ENCODE data around the gene RARG. TPM values are rescaled to one million over a fixed set of nuclear protein-coding genes. Genes with fewer than 3 reads are reported as not detected.
"Not testable (repeated sequence)": the region's sequence is repeated elsewhere in the genome, so short reads cannot be mapped to it uniquely, and the experiment has no call there.

The RARG gene
- total RNA-seq, 2 donors from 2014 or later, result 9.2 to 11.7 TPM

GRCh38 chr12:53170215-53170614 is 61.8 kb downstream of the RARG start:
- intact Hi-C loops (cut with DNase I), result no loop called here
- peaks cover 0 to 3% of the 10 kb centered on the region in 2 donors for H3K36me3 ChIP-seq (replicated peaks in 1 of 2; ENCODE audit: insufficient read depth in 1 of 2, low read depth in 2 of 2)
- H3K9me3 ChIP-seq, result no peaks in the 10 kb centered on the region
- H3K27me3 ChIP-seq, result no peaks in the 10 kb centered on the region
- H3K27ac ChIP-seq, result no peak overlapping the region
- H3K4me1 ChIP-seq, result peaks cover 5% of the 10 kb centered on the region
- H3K4me3 ChIP-seq, result no peak overlapping the region
- ATAC-seq, result no peak
- WGBS, 2 donors, result 85 to 92% methylated on average over 6 to 8 of the region's 8 CpGs
- DNase-seq, result no peak
- TF ChIP-seq CTCF (IDR thresholded peaks at IDR 0.05), result no peak
- TF ChIP-seq POLR2A (IDR thresholded peaks at IDR 0.05), result no peak

- no peak overlapping the region for H3K27ac ChIP-seq
- no peaks in the 10 kb centered on the region for H3K9me3 ChIP-seq
- WGBS, 2 donors, result 93 to 95% methylated on average over 4 to 7 of the region's 7 CpGs
- intact Hi-C loops (cut with DNase I), result no loop called here
- no peaks in the 10 kb centered on the region for H3K27me3 ChIP-seq
- ATAC-seq (no peak), DNase-seq (no peak)
- H3K4me3 ChIP-seq, result no peak overlapping the region
- TF ChIP-seq POLR2A (IDR thresholded peaks at IDR 0.05) (no peak), CTCF (IDR thresholded peaks at IDR 0.05) (no peak)
- peaks cover 0 to 3% of the 10 kb centered on the region in 2 donors for H3K36me3 ChIP-seq (replicated peaks in 1 of 2; ENCODE audit: insufficient read depth in 1 of 2, low read depth in 2 of 2)
- no peaks in the 10 kb centered on the region for H3K4me1 ChIP-seq
Observed at GRCh38 chr12:53169644-53170043, 62.4 kb downstream of the RARG start.

- no peak for DNase-seq
- Histone ChIP-seq H3K27me3 (no peaks in the 10 kb centered on the region), H3K9me3 (no peaks in the 10 kb centered on the region), H3K4me3 (no peak overlapping the region), H3K27ac (no peak overlapping the region), H3K4me1 (no peaks in the 10 kb centered on the region), H3K36me3 (replicated peaks in 1 of 2; ENCODE audit: insufficient read depth in 1 of 2, low read depth in 2 of 2) (peaks cover 0 to 3% of the 10 kb centered on the region in 2 donors)
- intact Hi-C loops (cut with DNase I), result no loop called here
- ATAC-seq, result no peak
- TF ChIP-seq POLR2A (IDR thresholded peaks at IDR 0.05) (no peak), CTCF (IDR thresholded peaks at IDR 0.05) (no peak)
Observed at GRCh38 chr12:53166837-53167236, 65.2 kb downstream of the RARG start.

- not testable (repeated sequence) for ATAC-seq; H3K4me3 ChIP-seq; H3K27ac ChIP-seq; H3K36me3 ChIP-seq (replicated peaks in 1 of 2; ENCODE audit: insufficient read depth in 1 of 2, low read depth in 2 of 2); H3K27me3 ChIP-seq; H3K9me3 ChIP-seq; H3K4me1 ChIP-seq; DNase-seq
- intact Hi-C loops (cut with DNase I), result loop anchor here (5.0 kb wide), 1 partner anchor 34 kb away; no protein-coding TSS in a partner anchor
- 92 to 100% methylated on average over 2 of the region's 2 CpGs for WGBS, 2 donors
Observed at GRCh38 chr12:53163008-53163407, 69.0 kb downstream of the RARG start.

GRCh38 chr12:53161119-53161911 is 70.7 kb downstream of the RARG start:
- Histone ChIP-seq H3K4me3 (no peak overlapping the region), H3K9me3 (no peaks in the 10 kb centered on the region), H3K27me3 (no peaks in the 10 kb centered on the region), H3K27ac (no peak overlapping the region), H3K36me3 (replicated peaks in 1 of 2; ENCODE audit: insufficient read depth in 1 of 2, low read depth in 2 of 2) (no peaks in the 10 kb centered on the region), H3K4me1 (no peaks in the 10 kb centered on the region)
- WGBS, 2 donors, result 80 to 93% methylated on average over 5 to 8 of the region's 8 CpGs
- intact Hi-C loops (cut with DNase I), result loop anchor here (5.0 kb wide), 1 partner anchor 36 kb away; no protein-coding TSS in a partner anchor
- ATAC-seq, result no peak
- TF ChIP-seq CTCF (IDR thresholded peaks at IDR 0.05) (no peak), POLR2A (IDR thresholded peaks at IDR 0.05) (no peak)
- no peak for DNase-seq
